Measurements from ENCODE around the gene TRAP1. TPM values are rescaled to one million over a fixed set of nuclear protein-coding genes. Genes with fewer than 3 reads are reported as not detected.

Gene TRAP1
- total RNA-seq, 1 experiment from 2014 or later = 382 TPM

DNA sequence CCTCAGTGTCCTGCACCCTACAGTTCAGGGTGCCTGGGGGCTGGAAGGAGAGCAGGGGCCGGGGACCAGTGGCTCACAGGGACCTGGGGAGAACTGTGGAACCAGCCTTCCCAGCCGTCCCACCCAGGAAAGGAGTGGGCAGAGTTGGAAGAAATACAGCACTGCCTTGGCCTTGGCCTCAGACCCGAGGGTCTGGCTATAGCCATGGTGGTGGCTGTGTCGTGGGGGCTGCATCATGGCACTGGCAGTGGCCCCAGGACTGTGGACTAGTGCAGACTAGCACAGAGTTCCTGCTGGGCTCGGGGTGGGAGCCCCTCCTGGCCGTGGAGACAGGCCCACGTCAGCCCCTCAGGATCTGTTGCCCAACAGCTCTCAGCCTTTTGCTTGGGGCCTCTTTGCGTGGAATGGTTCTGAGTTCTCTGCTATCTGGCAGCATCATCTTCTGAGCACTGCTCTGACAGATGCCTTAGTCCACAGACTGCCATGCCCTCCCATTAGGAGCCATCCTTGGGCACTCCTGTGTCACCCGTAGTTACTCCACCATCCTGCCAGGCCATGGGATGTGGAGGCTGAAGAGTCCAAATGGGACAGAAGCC lies 75.4 kb downstream of the TRAP1 start:
- no peak for TF ChIP-seq EZH2 (IDR thresholded peaks at IDR 0.05; ENCODE audit: low read length, unreplicated experiment)
- TF ChIP-seq CTCF (conservative IDR thresholded peaks at IDR 0.05; ENCODE audit: low read depth, low read length) = no peak
- no peak for TF ChIP-seq EZH2phosphoT487 (IDR thresholded peaks at IDR 0.05; ENCODE audit: borderline replicate concordance, low read length)
- DNase-seq (no peak), ATAC-seq (no peak)
- no peaks in the 10 kb centered on the region for H3K9me3 ChIP-seq (ENCODE audit: low read length)
- H3K9ac ChIP-seq (ENCODE audit: low read length) = no peak overlapping the region
- no peaks in the 10 kb centered on the region for H3K36me3 ChIP-seq (ENCODE audit: low read depth, low read length)
- no peak overlapping the region for H3K27ac ChIP-seq (ENCODE audit: low read length)
- H4K20me1 ChIP-seq (ENCODE audit: low read length) = peaks cover 4% of the 10 kb centered on the region; the same call in 1 of the 2 replicates
- H3K27me3 ChIP-seq (ENCODE audit: low read length) = no peaks in the 10 kb centered on the region
- peaks cover 28% of the 10 kb centered on the region for H3K4me1 ChIP-seq (ENCODE audit: insufficient read depth, low read length)
- peaks cover 2% of the 10 kb centered on the region for H3F3A ChIP-seq (ENCODE audit: low read length, unreplicated experiment)
- no peak overlapping the region for H3K4me2 ChIP-seq (ENCODE audit: low read length)
- BruUV-seq (replicated peaks) = no TSS peak
- CTCF ChIA-PET = no interaction called here
- no peak overlapping the region for H2AFZ ChIP-seq (ENCODE audit: low read length)
- H3K4me3 ChIP-seq (ENCODE audit: low read length) = no peak overlapping the region
- H3K79me2 ChIP-seq (ENCODE audit: low read length) = no peaks in the 10 kb centered on the region
- POLR2A ChIA-PET (ENCODE audit: unreplicated experiment) = no interaction called here
- intact Hi-C loops (cut with micrococcal nuclease) = no loop called here
- H3K9me2 ChIP-seq (replicated peaks; ENCODE audit: low read length) = no peaks in the 10 kb centered on the region

GRCh38 chr16:3640632-3641501 lies 76.5 kb downstream of the TRAP1 start:
- no peak overlapping the region for H3K27ac ChIP-seq (ENCODE audit: low read length)
- intact Hi-C loops (cut with micrococcal nuclease) = no loop called here
- H3K9me3 ChIP-seq (ENCODE audit: low read length) = no peaks in the 10 kb centered on the region
- DNase-seq (no peak), ATAC-seq (no peak)
- H3K36me3 ChIP-seq (ENCODE audit: low read depth, low read length) = no peaks in the 10 kb centered on the region
- BruUV-seq (replicated peaks) = no TSS peak
- no peak overlapping the region for H3K4me2 ChIP-seq (ENCODE audit: low read length)
- H3K4me1 ChIP-seq (ENCODE audit: insufficient read depth, low read length) = peaks cover 19% of the 10 kb centered on the region
- no peaks in the 10 kb centered on the region for H3K9me2 ChIP-seq (replicated peaks; ENCODE audit: low read length)
- H4K20me1 ChIP-seq (ENCODE audit: low read length) = peaks cover 4% of the 10 kb centered on the region; the same call in 1 of the 2 replicates
- ChIA-PET CTCF (no interaction called here), POLR2A (ENCODE audit: unreplicated experiment) (no interaction called here)
- no peaks in the 10 kb centered on the region for H3K79me2 ChIP-seq (ENCODE audit: low read length)
- no peak overlapping the region for H3K9ac ChIP-seq (ENCODE audit: low read length)
- no peak overlapping the region for H2AFZ ChIP-seq (ENCODE audit: low read length)
- no peaks in the 10 kb centered on the region for H3K27me3 ChIP-seq (ENCODE audit: low read length)
- no peak overlapping the region for H3K4me3 ChIP-seq (ENCODE audit: low read length)
- TF ChIP-seq EZH2 (IDR thresholded peaks at IDR 0.05; ENCODE audit: low read length, unreplicated experiment) (no peak), EZH2phosphoT487 (IDR thresholded peaks at IDR 0.05; ENCODE audit: borderline replicate concordance, low read length) (no peak), CTCF (conservative IDR thresholded peaks at IDR 0.05; ENCODE audit: low read depth, low read length) (no peak)
- H3F3A ChIP-seq (ENCODE audit: low read length, unreplicated experiment) = peaks cover 2% of the 10 kb centered on the region

GRCh38 chr16:3640207-3640606 lies 77.1 kb downstream of the TRAP1 start:
- intact Hi-C loops (cut with micrococcal nuclease) = no loop called here
- no peak for ATAC-seq

More at GRCh38 chr16:3640207-3640606, 77.1 kb downstream of the TRAP1 start:
- H4K20me1 ChIP-seq (ENCODE audit: low read length) = peaks cover 4% of the 10 kb centered on the region; the same call in 1 of the 2 replicates
- H3K9me3 ChIP-seq (ENCODE audit: low read length) = no peaks in the 10 kb centered on the region
- ChIA-PET CTCF (no interaction called here), POLR2A (ENCODE audit: unreplicated experiment) (interaction anchor here (0.7 kb wide), 1 partner anchor 21 kb away, joined by 3 read pairs; no protein-coding TSS in a partner anchor)
- no peaks in the 10 kb centered on the region for H3K9me2 ChIP-seq (replicated peaks; ENCODE audit: low read length)
- H3K27me3 ChIP-seq (ENCODE audit: low read length) = no peaks in the 10 kb centered on the region
- H3K36me3 ChIP-seq (ENCODE audit: low read depth, low read length) = no peaks in the 10 kb centered on the region
- no peak overlapping the region for H3K4me3 ChIP-seq (ENCODE audit: low read length)
- BruUV-seq (replicated peaks) = no TSS peak
- no peak overlapping the region for H3K27ac ChIP-seq (ENCODE audit: low read length)
- peaks cover 2% of the 10 kb centered on the region for H3F3A ChIP-seq (ENCODE audit: low read length, unreplicated experiment)
- no peaks in the 10 kb centered on the region for H3K79me2 ChIP-seq (ENCODE audit: low read length)
- DNase-seq = no peak
- no peak overlapping the region for H3K9ac ChIP-seq (ENCODE audit: low read length)
- no peak overlapping the region for H2AFZ ChIP-seq (ENCODE audit: low read length)
- peaks cover 13% of the 10 kb centered on the region for H3K4me1 ChIP-seq (ENCODE audit: insufficient read depth, low read length)
- no peak overlapping the region for H3K4me2 ChIP-seq (ENCODE audit: low read length)
- TF ChIP-seq EZH2 (IDR thresholded peaks at IDR 0.05; ENCODE audit: low read length, unreplicated experiment) (no peak), EZH2phosphoT487 (IDR thresholded peaks at IDR 0.05; ENCODE audit: borderline replicate concordance, low read length) (no peak), CTCF (conservative IDR thresholded peaks at IDR 0.05; ENCODE audit: low read depth, low read length) (no peak)

Data from PC-3 (cell line).